GM12864 (cell line): ENCODE results near the gene MICALL1.

Experiments
- DNase-seq: peaks from one replicate; pipeline ENCODE4 v3.0.0-alpha.2; 2011; ENCODE audit warnings: low read depth
- H3K4me3 ChIP-seq: 2 replicates; pipeline ENCODE4 v1.5.1; 2011; ENCODE audit warnings: mild to moderate bottlenecking, low read depth, low read length, control low read depth
- CTCF ChIP-seq: IDR thresholded peaks from 2 replicates; pipeline ENCODE4 v1.5.1; 2011; ENCODE audit warnings: low read depth, mild to moderate bottlenecking, moderate library complexity, low read length, control low read depth, inconsistent platforms; ENCODE audit errors: missing control alignments

MICALL1 gene

GRCh38 chr22:37929390-37929789 lies 23.3 kb downstream of the MICALL1 start:
- no peak for TF ChIP-seq CTCF
- H3K4me3 ChIP-seq, result no peak overlapping the region
- DNase-seq, result no peak

GRCh38 chr22:37930270-37930951 lies 24.3 kb downstream of the MICALL1 start:
- peak; percentile 58 for TF ChIP-seq CTCF
- no peak overlapping the region for H3K4me3 ChIP-seq
- no peak for DNase-seq

- TF ChIP-seq CTCF, result no peak
- no peak for DNase-seq
- no peak overlapping the region for H3K4me3 ChIP-seq
These were observed 24.9 kb downstream of the MICALL1 start for GRCh38 chr22:37930952-37931440.

- TF ChIP-seq CTCF, result no peak
- DNase-seq, result no peak
- H3K4me3 ChIP-seq, result no peak overlapping the region
These were observed 25.8 kb downstream of the MICALL1 start for GRCh38 chr22:37931893-37932389.

- TF ChIP-seq CTCF, result no peak
- H3K4me3 ChIP-seq, result no peak overlapping the region
- no peak for DNase-seq
These were observed 26.3 kb downstream of the MICALL1 start for GRCh38 chr22:37932401-37932800.

GRCh38 chr22:37932821-37933578 lies 26.9 kb downstream of the MICALL1 start:
- DNase-seq, result no peak
- H3K4me3 ChIP-seq, result no peak overlapping the region
- no peak for TF ChIP-seq CTCF
